ENCODE measurements around the gene C9orf85. TPM values are rescaled to one million over a fixed set of nuclear protein-coding genes. Genes with fewer than 3 reads are reported as not detected.
A peak's percentile ranks its signal among the peaks of the same experiment; 100 is the strongest.
"Not testable (repeated sequence)": the region's sequence is repeated elsewhere in the genome, so short reads cannot be mapped to it uniquely, and the experiment has no call there.

C9orf85 gene
- total RNA-seq, 2 experiments from 2014 or later = 7.6 to 8.9 TPM

- DNase-seq (no peak), ATAC-seq (no peak)
- ChIA-PET CTCF (interaction anchor here (1.3 to 1.9 kb wide), 2 partner anchors 38 to 168 kb away, joined by 5 to 6 read pairs; no protein-coding TSS in a partner anchor), POLR2A (interaction anchor here (0.6 kb wide), 1 partner anchor 26 kb away, joined by 3 read pairs; no protein-coding TSS in a partner anchor)
- intact Hi-C loops (cut with micrococcal nuclease) = no loop called here
- no peak overlapping the region for H3K4me3 Mint-ChIP-seq
- no peaks in the 10 kb centered on the region for H3K9me3 Mint-ChIP-seq
- H3K36me3 Mint-ChIP-seq (ENCODE audit: low read depth) = peaks cover 2% of the 10 kb centered on the region
- H3K27me3 Mint-ChIP-seq = no peaks in the 10 kb centered on the region
- no peak overlapping the region for H3K27ac Mint-ChIP-seq
- TF ChIP-seq CTCF (IDR thresholded peaks at IDR 0.05) = no peak
- H3K4me1 Mint-ChIP-seq (ENCODE audit: low read depth) = no peaks in the 10 kb centered on the region
Measured at GRCh38 chr9:71986900-71987299, 75.5 kb downstream of the C9orf85 start.

GRCh38 chr9:71987471-71988371, 76.3 kb downstream of the C9orf85 start:
- Mint-ChIP-seq H3K9me3 (no peaks in the 10 kb centered on the region), H3K27ac (no peak overlapping the region), H3K36me3 (ENCODE audit: low read depth) (peaks cover 2% of the 10 kb centered on the region), H3K27me3 (no peaks in the 10 kb centered on the region), H3K4me1 (ENCODE audit: low read depth) (no peaks in the 10 kb centered on the region), H3K4me3 (no peak overlapping the region)
- TF ChIP-seq CTCF (IDR thresholded peaks at IDR 0.05) = no peak
- no peak for ATAC-seq
- ChIA-PET POLR2A (interaction anchor here (0.6 kb wide), 1 partner anchor 25 kb away, joined by 3 read pairs; no protein-coding TSS in a partner anchor), CTCF (interaction anchor here (1.3 to 1.9 kb wide), 2 partner anchors 37 to 169 kb away, joined by 5 to 6 read pairs; no protein-coding TSS in a partner anchor)
- intact Hi-C loops (cut with micrococcal nuclease) = no loop called here
- DNase-seq = no peak

GRCh38 chr9:71990466-71990865, 79.0 kb downstream of the C9orf85 start:
- Mint-ChIP-seq H3K4me1 (ENCODE audit: low read depth) (no peaks in the 10 kb centered on the region), H3K27me3 (no peaks in the 10 kb centered on the region), H3K4me3 (no peak overlapping the region), H3K36me3 (ENCODE audit: low read depth) (no peaks in the 10 kb centered on the region), H3K9me3 (no peaks in the 10 kb centered on the region), H3K27ac (no peak overlapping the region)
- intact Hi-C loops (cut with micrococcal nuclease) = no loop called here
- ChIA-PET POLR2A (no interaction called here), CTCF (no interaction called here)
- DNase-seq = no peak
- no peak for TF ChIP-seq CTCF (IDR thresholded peaks at IDR 0.05)
- ATAC-seq = peak; percentile 27

- CTCF ChIA-PET = no interaction called here
- no peak overlapping the region for H3K27ac Mint-ChIP-seq
- DNase-seq (no peak), ATAC-seq (no peak)
- no peaks in the 10 kb centered on the region for H3K4me1 Mint-ChIP-seq (ENCODE audit: low read depth)
- H3K4me3 Mint-ChIP-seq = no peak overlapping the region
- POLR2A ChIA-PET = interaction anchor here (0.7 kb wide), 1 partner anchor 26 kb away, joined by 4 read pairs; no protein-coding TSS in a partner anchor
- intact Hi-C loops (cut with micrococcal nuclease) = no loop called here
- peaks cover 3% of the 10 kb centered on the region for H3K9me3 Mint-ChIP-seq
- no peaks in the 10 kb centered on the region for H3K36me3 Mint-ChIP-seq (ENCODE audit: low read depth)
- no peak for TF ChIP-seq CTCF (IDR thresholded peaks at IDR 0.05)
- no peaks in the 10 kb centered on the region for H3K27me3 Mint-ChIP-seq
Measured at GRCh38 chr9:72005451-72005850, 94.0 kb downstream of the C9orf85 start.

GRCh38 chr9:72006501-72006900, 95.1 kb downstream of the C9orf85 start:
- H3K27me3 Mint-ChIP-seq = no peaks in the 10 kb centered on the region
- POLR2A ChIA-PET = no interaction called here
- TF ChIP-seq CTCF (IDR thresholded peaks at IDR 0.05) = no peak
- H3K9me3 Mint-ChIP-seq = no peaks in the 10 kb centered on the region
- no peaks in the 10 kb centered on the region for H3K36me3 Mint-ChIP-seq (ENCODE audit: low read depth)
- DNase-seq = no peak
- H3K4me3 Mint-ChIP-seq = no peak overlapping the region
- ATAC-seq = no peak
- intact Hi-C loops (cut with micrococcal nuclease) = no loop called here
- no peaks in the 10 kb centered on the region for H3K4me1 Mint-ChIP-seq (ENCODE audit: low read depth)
- H3K27ac Mint-ChIP-seq = no peak overlapping the region
- CTCF ChIA-PET = interaction anchor here (0.7 to 1.2 kb wide), 4 partner anchors 9 to 200 kb away, joined by 3 to 5 read pairs (median 3); no protein-coding TSS in a partner anchor

- DNase-seq; intact Hi-C loops (cut with micrococcal nuclease); H3K4me1 Mint-ChIP-seq (ENCODE audit: low read depth); POLR2A ChIA-PET; H3K27ac Mint-ChIP-seq; ATAC-seq; H3K36me3 Mint-ChIP-seq (ENCODE audit: low read depth); H3K9me3 Mint-ChIP-seq; H3K4me3 Mint-ChIP-seq; H3K27me3 Mint-ChIP-seq: not testable (repeated sequence)
- CTCF ChIA-PET = interaction anchor here (1.2 kb wide), 1 partner anchor 8 kb away, joined by 3 read pairs; no protein-coding TSS in a partner anchor
Measured at GRCh38 chr9:72007726-72008125, 96.3 kb downstream of the C9orf85 start.

All from activated CD8-positive, alpha-beta T cell treated with anti-CD3 and anti-CD28 coated beads for 36 hours (primary cell).